SK-N-SH (cell line): ENCODE data around the gene TDRD9. TPM values are rescaled to one million over a fixed set of nuclear protein-coding genes. Genes with fewer than 3 reads are reported as not detected.

ENCODE experiments used
- CTCF ChIA-PET: fragments of 300-600, 350-600 bp; formaldehyde crosslinking; extraction: SDS; loops from one replicate; lab custom pipeline; 2021; lab: Yijun Ruan, JAX
- POLR2A ChIA-PET: fragments of 350-600 bp; sonication (Branson Sonifier 250); formaldehyde crosslinking; extraction: SDS; loops from one replicate; lab custom pipeline; 2020; ENCODE audit warnings: antibody characterized with exemption, inconsistent platforms; lab: Yijun Ruan, JAX
- DNase-seq: peaks from one replicate; pipeline ENCODE4 v3.0.0; 2012
- H2AFZ ChIP-seq: fragments of 200-600 bp; sonication (generic); 2 replicates; pipeline ENCODE4 v1.8.1; 2016; ENCODE audit warnings: antibody characterized with exemption, mild to moderate bottlenecking, low read depth
- H3F3A ChIP-seq: fragments of 200-600 bp; sonication (generic); replicated peaks from 2 replicates; pipeline ENCODE3; 2016; ENCODE audit warnings: antibody characterized with exemption, mild to moderate bottlenecking; ENCODE audit not compliant: insufficient read depth
- H3K27ac ChIP-seq, 2 experiments: fragments of 200-500 bp in 1 of 2; fragments of 200-600 bp in 1 of 2; sonication (Bioruptor generic) in 1 of 2; sonication (generic), shearing (Covaris generic) in 1 of 2; 2 replicates each; pipeline versions ENCODE4 v1.5.1 to v1.6.1; 2014 to 2016; ENCODE audit warnings: low read depth in 2 of 2, inconsistent platforms in 1 of 2, low read length in 1 of 2, mild to moderate bottlenecking in 1 of 2, mixed read lengths in 1 of 2
- H3K27me3 ChIP-seq: fragments of 200-600 bp; sonication (generic), shearing (Covaris generic); 2 replicates; pipeline ENCODE4 v1.6.1; 2016; ENCODE audit warnings: mixed run types; ENCODE audit not compliant: insufficient read depth
- H3K36me3 ChIP-seq, 2 experiments: fragments of 200-500 bp in 1 of 2; fragments of 200-600 bp in 1 of 2; sonication (Bioruptor generic) in 1 of 2; sonication (generic) in 1 of 2; replicated peaks in 1 of 2; 2 replicates each; pipeline versions ENCODE3 to v1.5.1; 2014 to 2016; ENCODE audit warnings: low read length in 1 of 2, mild to moderate bottlenecking in 1 of 2; ENCODE audit not compliant: insufficient read depth in 2 of 2, control insufficient read depth in 1 of 2
- H3K4me1 ChIP-seq, 2 experiments: fragments of 200-500 bp in 1 of 2; fragments of 200-600 bp in 1 of 2; sonication (Bioruptor generic) in 1 of 2; sonication (generic), shearing (Covaris generic) in 1 of 2; 2 replicates each; pipeline versions ENCODE4 v1.5.1 to v1.6.1; 2014 to 2016; ENCODE audit warnings: low read depth in 1 of 2, low read length in 1 of 2, mixed run types in 1 of 2; ENCODE audit not compliant: insufficient read depth in 2 of 2, control insufficient read depth in 1 of 2
- H3K4me2 ChIP-seq: fragments of 200-600 bp; sonication (generic), shearing (Covaris generic); 2 replicates; pipeline ENCODE4 v1.6.1; 2017; ENCODE audit warnings: mixed run types
- H3K4me3 ChIP-seq, 2 experiments: fragments of 200-500 bp in 1 of 2; fragments of 200-600 bp in 1 of 2; sonication (Bioruptor generic) in 1 of 2; sonication (generic), shearing (Covaris generic) in 1 of 2; 2 replicates each; pipeline versions ENCODE4 v1.5.1 to v1.8.1; 2014 to 2016; ENCODE audit warnings: low read depth in 2 of 2, inconsistent platforms in 1 of 2, low read length in 1 of 2, mild to moderate bottlenecking in 1 of 2, mixed read lengths in 1 of 2, moderate library complexity in 1 of 2
- H3K79me2 ChIP-seq: fragments of 200-600 bp; sonication (generic); 2 replicates; pipeline ENCODE4 v1.8.1; 2017; ENCODE audit warnings: mild to moderate bottlenecking; ENCODE audit not compliant: insufficient read depth
- H3K9ac ChIP-seq: fragments of 200-600 bp; sonication (generic); 2 replicates; pipeline ENCODE4 v1.6.1; 2017; ENCODE audit warnings: mixed run types
- H3K9me2 ChIP-seq: fragments of 200-600 bp; sonication (generic); 2 replicates; pipeline ENCODE4 v1.6.1; 2017; ENCODE audit warnings: mixed run types
- H3K9me3 ChIP-seq: fragments of 200-600 bp; sonication (generic); 2 replicates; pipeline ENCODE4 v1.6.1; 2017; ENCODE audit warnings: mixed run types, mild to moderate bottlenecking, moderate library complexity
- H4K20me1 ChIP-seq: fragments of 200-600 bp; sonication (generic); 2 replicates; pipeline ENCODE4 v1.6.1; 2017; ENCODE audit warnings: mild to moderate bottlenecking, mixed run types; ENCODE audit not compliant: insufficient read depth
- CHD2 ChIP-seq: fragments of 150-350 bp; IDR thresholded peaks from 2 replicates; pipeline ENCODE4 v1.6.1; 2018; ENCODE audit warnings: low read length; ENCODE audit not compliant: partially characterized antibody
- CTCF ChIP-seq: fragments of 200-600 bp; sonication (generic); IDR thresholded peaks from 2 replicates; pipeline ENCODE4 v1.6.1; 2017; ENCODE audit warnings: antibody characterized with exemption, mild to moderate bottlenecking, moderate library complexity
- ELF1 ChIP-seq: IDR thresholded peaks from 2 replicates; pipeline ENCODE4 v1.4.0; 2012
- EP300 ChIP-seq, 2 experiments: IDR thresholded peaks; 2 replicates each; pipeline versions ENCODE4 v1.4.0 to v1.6.1; 2012; ENCODE audit warnings: borderline replicate concordance in 1 of 2, low read depth in 1 of 2, low read length in 1 of 2
- EZH2phosphoT487 ChIP-seq: fragments of 200-600 bp; sonication (generic); IDR thresholded peaks from 2 replicates; pipeline ENCODE4 v1.6.1; 2017; ENCODE audit warnings: low read depth, mixed run types, mild to moderate bottlenecking, antibody characterized with exemption, moderate library complexity, borderline replicate concordance
- FOXM1 ChIP-seq: IDR thresholded peaks from 2 replicates; pipeline ENCODE4 v1.4.0; 2012; ENCODE audit warnings: low read depth, mild to moderate bottlenecking
- JUND ChIP-seq: IDR thresholded peaks from 2 replicates; pipeline ENCODE4 v1.4.0; 2012
- MEF2A ChIP-seq: IDR thresholded peaks from 2 replicates; pipeline ENCODE4 v1.4.0; 2012; ENCODE audit warnings: low read depth, borderline replicate concordance
- PBX3 ChIP-seq: IDR thresholded peaks from 2 replicates; pipeline ENCODE4; 2012
- POLR2AphosphoS5 ChIP-seq: IDR thresholded peaks from 2 replicates; pipeline ENCODE4 v1.6.1; 2012; ENCODE audit warnings: low read depth, low read length
- RCOR1 ChIP-seq: fragments of 150-350 bp; IDR thresholded peaks from 2 replicates; pipeline ENCODE4 v1.6.1; 2017; ENCODE audit warnings: antibody characterized with exemption, low read length
- REST ChIP-seq: IDR thresholded peaks from 2 replicates; pipeline ENCODE4 v1.6.1; 2012; ENCODE audit warnings: mild to moderate bottlenecking, low read depth, low read length, moderate library complexity
- RFX5 ChIP-seq: IDR thresholded peaks from 2 replicates; pipeline ENCODE4 v1.6.1; 2012; ENCODE audit warnings: mild to moderate bottlenecking, improper control_type of control experiment, low read length
- SIN3A ChIP-seq: IDR thresholded peaks from 2 replicates; pipeline ENCODE4 v1.6.1; 2012; ENCODE audit warnings: low read depth, mild to moderate bottlenecking, low read length, moderate library complexity, borderline replicate concordance
- TCF12 ChIP-seq: IDR thresholded peaks from 2 replicates; pipeline ENCODE4 v1.4.0; 2012
- USF1 ChIP-seq: IDR thresholded peaks from 2 replicates; pipeline ENCODE4 v1.4.0; 2012; ENCODE audit warnings: low read depth, borderline replicate concordance
- WGBS: methylation state at CpG from one replicate; pipeline ENCODE4 v1.1.6; 2017; ENCODE audit warnings: low lambda C conversion rate; 5-methylcytosine and 5-hydroxymethylcytosine counted together
- polyA plus RNA-seq, 3 experiments: library from polyadenylated mRNA; depleted of rRNA; stranded (reverse); fragments of >200 nt; gene quantifications; 2 replicates each; pipeline ENCODE4 v1.2.3, GENCODE V29; 2012

Gene TDRD9
- polyA plus RNA-seq, 1 of the 3 experiments (the other 2 are of a cell fraction): not detected

GRCh38 chr14:103973354-103973753 is 45.1 kb downstream of the TDRD9 start:
- H3K9me3 ChIP-seq: no peaks in the 10 kb centered on the region
- no peaks in the 10 kb centered on the region for H3K27me3 ChIP-seq
- no peak overlapping the region for H3K27ac ChIP-seq
- H3K4me2 ChIP-seq: no peak overlapping the region
- no peak overlapping the region for H3K4me3 ChIP-seq
- TF ChIP-seq PBX3 (no peak), TCF12 (no peak), REST (no peak), ELF1 (no peak), EP300 (IDR thresholded peaks at IDR 0.05; ENCODE audit: borderline replicate concordance in 1 of 2, low read depth in 1 of 2, low read length in 1 of 2) (no peak), CTCF (no peak), FOXM1 (no peak), POLR2AphosphoS5 (no peak)
- TF ChIP-seq, all 33 proteins: peak for 0
- H3K4me1 ChIP-seq: peaks cover 0 to 4% of the 10 kb centered on the region in 2 experiments; a peak in 1 of 4 replicates
- POLR2A ChIA-PET: no interaction called here
- no peaks in the 10 kb centered on the region for H3K9me2 ChIP-seq
- WGBS: 45% methylated on average over 3 of the region's 4 CpGs
- no peak overlapping the region for H3K9ac ChIP-seq
- no peaks in the 10 kb centered on the region for H3F3A ChIP-seq
- no peak for DNase-seq
- no peak overlapping the region for H2AFZ ChIP-seq
- H3K36me3 ChIP-seq: no peaks in the 10 kb centered on the region
- no peaks in the 10 kb centered on the region for H4K20me1 ChIP-seq
- CTCF ChIA-PET: no interaction called here
- no peaks in the 10 kb centered on the region for H3K79me2 ChIP-seq

GRCh38 chr14:103974575-103974974 is 46.3 kb downstream of the TDRD9 start:
- no peaks in the 10 kb centered on the region for H3K36me3 ChIP-seq
- no peak overlapping the region for H3K9ac ChIP-seq
- DNase-seq: no peak
- ChIA-PET CTCF (interaction anchor here (0.8 kb wide), 1 partner anchor 166 kb away, joined by 4 read pairs; no protein-coding TSS in a partner anchor), POLR2A (no interaction called here)
- no peak overlapping the region for H3K4me2 ChIP-seq
- H3K27ac ChIP-seq: no peak overlapping the region
- no peak overlapping the region for H3K4me3 ChIP-seq
- no peaks in the 10 kb centered on the region for H3K79me2 ChIP-seq
- H3K9me3 ChIP-seq: no peaks in the 10 kb centered on the region
- H2AFZ ChIP-seq: no peak overlapping the region
- H3F3A ChIP-seq: no peaks in the 10 kb centered on the region
- peaks cover 0 to 4% of the 10 kb centered on the region in 2 experiments; a peak in 1 of 4 replicates for H3K4me1 ChIP-seq
- H3K27me3 ChIP-seq: no peaks in the 10 kb centered on the region
- no peaks in the 10 kb centered on the region for H4K20me1 ChIP-seq
- H3K9me2 ChIP-seq: no peaks in the 10 kb centered on the region
- 29% methylated on average over 2 of the region's 2 CpGs for WGBS
- no peak for TF ChIP-seq REST
- no peak for TF ChIP-seq USF1
- TF ChIP-seq RFX5: no peak
- no peak for TF ChIP-seq RCOR1
- no peak for TF ChIP-seq MEF2A
- TF ChIP-seq EZH2phosphoT487: no peak
- no peak for TF ChIP-seq JUND
- TF ChIP-seq CHD2: no peak
- no peak for TF ChIP-seq SIN3A
- no peak for TF ChIP-seq EP300 (IDR thresholded peaks at IDR 0.05; ENCODE audit: borderline replicate concordance in 1 of 2, low read depth in 1 of 2, low read length in 1 of 2)
